Hepatocyte (in vitro differentiated cells): ENCODE results near the gene SLC17A8.

Experiments used
- EZH2 ChIP-seq: fragments of 200-600 bp; sonication (generic); IDR thresholded peaks from 2 replicates; pipeline ENCODE4 v1.6.1; 2016; ENCODE audit warnings: antibody characterized with exemption, mild to moderate bottlenecking, borderline replicate concordance
- TF ChIP-seq, protein P1 (sequence below): fragments of 200-600 bp; sonication (generic); IDR thresholded peaks from 2 replicates; pipeline ENCODE4 v1.5.1; 2016; ENCODE audit warnings: antibody characterized with exemption, mild to moderate bottlenecking; ENCODE audit not compliant: poor library complexity

DNA sequence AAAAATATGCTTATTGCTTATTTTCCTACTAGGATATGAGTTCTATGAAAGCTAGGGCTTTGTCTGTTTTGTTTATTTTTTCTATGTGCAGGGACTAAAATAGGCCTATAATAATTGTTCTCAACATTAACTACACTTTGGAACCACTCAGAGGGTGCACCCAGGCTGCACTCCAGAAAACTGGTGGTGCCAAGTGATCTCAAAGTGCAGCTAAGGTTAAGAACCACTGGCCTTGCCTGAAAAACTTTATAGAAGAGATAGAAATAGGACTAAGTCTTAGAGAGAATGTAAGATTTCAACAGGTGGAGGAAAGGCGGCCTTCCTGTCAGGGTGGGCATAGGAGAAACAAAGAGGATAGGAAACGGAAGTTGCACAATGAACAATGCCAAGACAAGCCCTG, 79.1 kb downstream of the SLC17A8 start:
- TF ChIP-seq, protein P1, sequence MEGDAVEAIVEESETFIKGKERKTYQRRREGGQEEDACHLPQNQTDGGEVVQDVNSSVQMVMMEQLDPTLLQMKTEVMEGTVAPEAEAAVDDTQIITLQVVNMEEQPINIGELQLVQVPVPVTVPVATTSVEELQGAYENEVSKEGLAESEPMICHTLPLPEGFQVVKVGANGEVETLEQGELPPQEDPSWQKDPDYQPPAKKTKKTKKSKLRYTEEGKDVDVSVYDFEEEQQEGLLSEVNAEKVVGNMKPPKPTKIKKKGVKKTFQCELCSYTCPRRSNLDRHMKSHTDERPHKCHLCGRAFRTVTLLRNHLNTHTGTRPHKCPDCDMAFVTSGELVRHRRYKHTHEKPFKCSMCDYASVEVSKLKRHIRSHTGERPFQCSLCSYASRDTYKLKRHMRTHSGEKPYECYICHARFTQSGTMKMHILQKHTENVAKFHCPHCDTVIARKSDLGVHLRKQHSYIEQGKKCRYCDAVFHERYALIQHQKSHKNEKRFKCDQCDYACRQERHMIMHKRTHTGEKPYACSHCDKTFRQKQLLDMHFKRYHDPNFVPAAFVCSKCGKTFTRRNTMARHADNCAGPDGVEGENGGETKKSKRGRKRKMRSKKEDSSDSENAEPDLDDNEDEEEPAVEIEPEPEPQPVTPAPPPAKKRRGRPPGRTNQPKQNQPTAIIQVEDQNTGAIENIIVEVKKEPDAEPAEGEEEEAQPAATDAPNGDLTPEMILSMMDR, result no peak
- no peak for TF ChIP-seq EZH2
